H1 (cell line): ENCODE results near the gene PRICKLE1. TPM values are rescaled to one million over a fixed set of nuclear protein-coding genes. Genes with fewer than 3 reads are reported as not detected.

Experiments
- CTCF ChIA-PET: fragments of 300-600 bp; sonication (Branson Sonifier 250); formaldehyde crosslinking; loops from one replicate; lab custom pipeline; 2021; ENCODE audit not compliant: partially characterized antibody; lab: Charles Lee
- POLR2A ChIA-PET: fragments of 300-600 bp; sonication (Branson Sonifier 250); formaldehyde crosslinking; loops from one replicate; lab custom pipeline; 2021; ENCODE audit warnings: inconsistent platforms; ENCODE audit not compliant: partially characterized antibody; lab: Charles Lee
- DNase-seq, 2 experiments: peaks; one replicate each; pipeline versions ENCODE4 v3.0.0 to v3.0.0-alpha.2; 2010 to 2022; ENCODE audit warnings: low spot score in 2 of 2, low read depth in 1 of 2, mixed read lengths in 1 of 2
- FAIRE-seq: peaks from 2 replicates; lab custom pipeline; 2011; peaks lifted over from hg19 to GRCh38; lab: Jason Lieb, UNC
- H2AFZ ChIP-seq: 2 replicates; pipeline ENCODE4 v1.8.1; 2012; ENCODE audit warnings: low read length, inconsistent platforms
- H2AK5ac ChIP-seq: 2 replicates; pipeline ENCODE4 v1.6.1; 2013; ENCODE audit warnings: low read depth, low read length
- H2BK120ac ChIP-seq: replicated peaks from 2 replicates; pipeline ENCODE3; 2013; ENCODE audit warnings: low read depth, low read length, inconsistent platforms
- H2BK12ac ChIP-seq: 2 replicates; pipeline ENCODE4 v1.6.1; 2013; ENCODE audit warnings: low read depth, low read length
- H2BK15ac ChIP-seq: 2 replicates; pipeline ENCODE4 v1.6.1; 2013; ENCODE audit warnings: low read length
- H2BK20ac ChIP-seq: 2 replicates; pipeline ENCODE4 v1.6.1; 2013; ENCODE audit warnings: low read length
- H2BK5ac ChIP-seq: 2 replicates; pipeline ENCODE4 v1.6.1; 2013; ENCODE audit warnings: low read depth, low read length
- H3K14ac ChIP-seq: 2 replicates; pipeline ENCODE4 v1.6.1; 2013; ENCODE audit warnings: inconsistent platforms; ENCODE audit not compliant: insufficient read length
- H3K18ac ChIP-seq: 2 replicates; pipeline ENCODE4 v1.6.1; 2013; ENCODE audit warnings: low read length; ENCODE audit errors: extremely low read depth
- H3K23ac ChIP-seq: 2 replicates; pipeline ENCODE4 v1.6.1; 2013; ENCODE audit warnings: inconsistent platforms; ENCODE audit not compliant: insufficient read length
- H3K23me2 ChIP-seq: 2 replicates; pipeline ENCODE4 v1.6.1; 2013; ENCODE audit warnings: low read depth, low read length
- H3K27ac ChIP-seq: 2 replicates; pipeline ENCODE4 v1.6.1; 2011; ENCODE audit warnings: low read depth, low read length, inconsistent platforms
- H3K27me3 ChIP-seq, 4 experiments: replicated peaks in 1 of 4; 1 replicate in 1 of 4; 2 replicates in 3 of 4; pipeline versions ENCODE4 v1.6.1 to v1.8.1; 2011 to 2013; ENCODE audit warnings: low read length in 3 of 4, mild to moderate bottlenecking in 3 of 4, inconsistent platforms in 2 of 4, mixed read lengths in 2 of 4, moderate library complexity in 1 of 4; ENCODE audit not compliant: control insufficient read depth in 3 of 4, insufficient read depth in 3 of 4; ENCODE audit errors: extremely low read depth in 1 of 4
- H3K36me3 ChIP-seq, 4 experiments: 2 replicates each; pipeline versions ENCODE4 v1.6.1 to v1.8.1; 2011 to 2013; ENCODE audit warnings: mild to moderate bottlenecking in 4 of 4, low read length in 3 of 4, moderate library complexity in 2 of 4, control low read depth in 1 of 4, inconsistent platforms in 1 of 4; ENCODE audit not compliant: insufficient read depth in 4 of 4, control insufficient read depth in 2 of 4
- H3K4ac ChIP-seq: replicated peaks from 2 replicates; pipeline ENCODE3; 2013; ENCODE audit warnings: low read length, low read depth, mixed read lengths, inconsistent platforms; ENCODE audit not compliant: insufficient read length
- H3K4me1 ChIP-seq, 4 experiments: replicated peaks in 1 of 4; 1 replicate in 1 of 4; 2 replicates in 3 of 4; pipeline versions ENCODE4 v1.6.1 to v1.8.1; 2011 to 2013; ENCODE audit warnings: low read length in 3 of 4, inconsistent platforms in 2 of 4, mixed read lengths in 1 of 4; ENCODE audit not compliant: insufficient read depth in 4 of 4, control insufficient read depth in 3 of 4
- H3K4me2 ChIP-seq, 2 experiments: 2 replicates each; pipeline versions ENCODE4 v1.6.1 to v1.8.1; 2011 to 2013; ENCODE audit warnings: low read depth in 2 of 2, low read length in 2 of 2, control low read depth in 1 of 2, inconsistent platforms in 1 of 2, mild to moderate bottlenecking in 1 of 2; ENCODE audit not compliant: insufficient read depth in 1 of 2
- H3K4me3 ChIP-seq, 4 experiments: fragments of 200-600, 300-600 bp in 1 of 4; sonication (generic), shearing (Covaris generic), sonication (Bioruptor Twin) in 1 of 4; 2 replicates each; pipeline versions ENCODE4 v1.5.1 to v1.8.1; 2011 to 2016; ENCODE audit warnings: low read length in 4 of 4, low read depth in 3 of 4, control low read depth in 2 of 4, inconsistent platforms in 2 of 4, mild to moderate bottlenecking in 2 of 4, mixed read lengths in 1 of 4, moderate library complexity in 1 of 4; ENCODE audit not compliant: insufficient read depth in 2 of 4; ENCODE audit errors: extremely low read depth in 1 of 4
- H3K56ac ChIP-seq: replicated peaks from 2 replicates; pipeline ENCODE3; 2013; ENCODE audit warnings: low read depth, mild to moderate bottlenecking, mixed read lengths, low read length, inconsistent platforms; ENCODE audit not compliant: insufficient read length
- H3K79me1 ChIP-seq: 2 replicates; pipeline ENCODE4 v1.6.1; 2013; ENCODE audit warnings: low read depth, low read length, control low read depth
- H3K79me2 ChIP-seq, 2 experiments: 2 replicates each; pipeline versions ENCODE4 v1.6.1 to v1.8.1; 2012 to 2013; ENCODE audit warnings: low read length in 2 of 2, mild to moderate bottlenecking in 2 of 2, inconsistent platforms in 1 of 2; ENCODE audit not compliant: insufficient read depth in 2 of 2, control insufficient read depth in 1 of 2
- H3K9ac ChIP-seq, 4 experiments: replicated peaks in 1 of 4; 1 replicate in 1 of 4; 2 replicates in 3 of 4; pipeline versions ENCODE4 v1.6.1 to v1.8.1; 2011 to 2013; ENCODE audit warnings: low read depth in 3 of 4, low read length in 3 of 4, control low read depth in 2 of 4, mild to moderate bottlenecking in 2 of 4, moderate library complexity in 2 of 4, inconsistent platforms in 1 of 4; ENCODE audit errors: extremely low read depth in 1 of 4
- H3K9me3 ChIP-seq, 2 experiments: 2 replicates each; pipeline versions ENCODE4 v1.6.1 to v1.8.1; 2012 to 2013; ENCODE audit warnings: mild to moderate bottlenecking in 2 of 2, moderate library complexity in 2 of 2, control low read depth in 1 of 2, inconsistent platforms in 1 of 2, low read depth in 1 of 2, low read length in 1 of 2, mixed read lengths in 1 of 2; ENCODE audit not compliant: insufficient read depth in 2 of 2
- H4K20me1 ChIP-seq, 2 experiments: replicated peaks in 1 of 2; 2 replicates each; pipeline versions ENCODE3 to v1.8.1; 2011 to 2013; ENCODE audit warnings: inconsistent platforms in 2 of 2, low read length in 2 of 2, mild to moderate bottlenecking in 1 of 2; ENCODE audit not compliant: insufficient read depth in 2 of 2, control insufficient read depth in 1 of 2
- H4K5ac ChIP-seq: 2 replicates; pipeline ENCODE4 v1.6.1; 2013; ENCODE audit warnings: low read length, low read depth, mixed read lengths, inconsistent platforms; ENCODE audit not compliant: insufficient read length
- H4K8ac ChIP-seq: 2 replicates; pipeline ENCODE4 v1.8.0; 2013; ENCODE audit warnings: mild to moderate bottlenecking, moderate library complexity, low read length, inconsistent platforms; ENCODE audit not compliant: insufficient read depth; ENCODE audit errors: extremely low read depth
- H4K91ac ChIP-seq: replicated peaks from 2 replicates; pipeline ENCODE3; 2013; ENCODE audit warnings: low read length, mixed read lengths, inconsistent platforms; ENCODE audit not compliant: insufficient read length
- CEBPB ChIP-seq: IDR thresholded peaks from 2 replicates; pipeline ENCODE4 v1.6.1; 2012; ENCODE audit warnings: low read depth, low read length
- USF2 ChIP-seq: IDR thresholded peaks from 2 replicates; pipeline ENCODE4 v1.6.1; 2011; ENCODE audit warnings: low read length, improper control_type of control experiment
- WGBS, 2 experiments: shearing (Covaris generic) in 1 of 2; methylation state at CpG; one replicate each; pipeline versions ENCODE4 v1.1.6 to v1.1.7; 2013 to 2015; ENCODE audit warnings: low lambda C conversion rate in 2 of 2, mixed read lengths in 2 of 2, inconsistent platforms in 1 of 2, low coverage in 1 of 2, missing lambda C conversion rate in 1 of 2; ENCODE audit not compliant: insufficient replicate concordance in 2 of 2, insufficient coverage in 1 of 2, insufficient read length in 1 of 2; ENCODE audit errors: extremely low coverage in 1 of 2, missing lambda C conversion rate in 1 of 2; 5-methylcytosine and 5-hydroxymethylcytosine counted together
- polyA plus RNA-seq, 7 experiments: library from polyadenylated mRNA; depleted of rRNA in 3 of 7; stranded (reverse) in 5 of 7; unstranded in 2 of 7; fragments of >200 nt in 5 of 7; fragments of 200-250 nt in 2 of 7; gene quantifications; 1 replicate in 5 of 7; 2 replicates in 1 of 7; 4 replicates in 1 of 7; pipeline versions ENCODE4 v1.2.1 to v1.2.3, GENCODE V29; 2011 to 2013; ENCODE audit warnings: missing spikeins in 2 of 7, mixed read lengths in 2 of 7
- total RNA-seq: library from RNA; stranded (reverse); fragmentation: NEBNext Ultra II Directional; extraction: Animal tissue kit (Norgen Biotek cat#: 25700); gene quantifications from 2 replicates; pipeline ENCODE4 v1.2.1, GENCODE V29; 2021

Gene PRICKLE1
- total and polyA plus RNA-seq, 2 of the 8 experiments (the other 6 are each of a cell fraction or from before 2014, with no cell fraction given), result 14.0 to 22.4 TPM

- TF ChIP-seq CEBPB (peak; percentile 10; the same call in 1 of the 2 replicates), USF2 (no peak)
- CTCF ChIA-PET, result interaction anchor here (3.6 kb wide), 1 partner anchor 103 kb away, joined by 9 read pairs; no protein-coding TSS in a partner anchor
- H4K20me1 ChIP-seq, result peaks cover 0 to 1% of the 10 kb centered on the region in 2 experiments
- H3K4me3 ChIP-seq, result no peak overlapping the region
- H3K9me3 ChIP-seq, result no peaks in the 10 kb centered on the region
- no peak overlapping the region for H4K8ac ChIP-seq
- H2BK5ac ChIP-seq, result no peak overlapping the region
- no peak overlapping the region for H2AFZ ChIP-seq
- H2AK5ac ChIP-seq, result no peak overlapping the region
- H3K9ac ChIP-seq, result no peak overlapping the region
- H4K5ac ChIP-seq, result no peak overlapping the region
- no peak overlapping the region for H2BK120ac ChIP-seq
- H3K27me3 ChIP-seq, result peaks cover 2 to 35% (median 27%) of the 10 kb centered on the region in 4 experiments
- H3K18ac ChIP-seq, result no peak overlapping the region
- no peak overlapping the region for H3K14ac ChIP-seq
- 97% methylated on average over 5 of the region's 5 CpGs; no CpG with 5 or more reads in 1 of the 2 experiments for WGBS, 2 experiments
- no peak overlapping the region for H3K27ac ChIP-seq
- H3K36me3 ChIP-seq, result no peaks in the 10 kb centered on the region
- H2BK20ac ChIP-seq, result no peak overlapping the region
- H3K4ac ChIP-seq, result no peak overlapping the region
- H3K23me2 ChIP-seq, result peaks cover 6% of the 10 kb centered on the region
- no peak for FAIRE-seq
- H2BK15ac ChIP-seq, result no peak overlapping the region
- peaks cover 0 to 5% (median 3%) of the 10 kb centered on the region in 4 experiments; a peak in 3 of 7 replicates for H3K4me1 ChIP-seq
- no peak overlapping the region for H3K23ac ChIP-seq
- no peak overlapping the region for H4K91ac ChIP-seq
- H3K79me1 ChIP-seq, result no peaks in the 10 kb centered on the region
- no peaks in the 10 kb centered on the region for H3K79me2 ChIP-seq
- DNase-seq, result no peak
- no peak overlapping the region for H2BK12ac ChIP-seq
- H3K4me2 ChIP-seq, result no peak overlapping the region
- no peak overlapping the region for H3K56ac ChIP-seq
- POLR2A ChIA-PET, result no interaction called here
Measured at GRCh38 chr12:42585841-42586216, 3.7 kb downstream of the PRICKLE1 start.
